Gastrocnemius medialis (tissue), 4 donors: ENCODE data around the gene TTYH3. TPM values are rescaled to one million over a fixed set of nuclear protein-coding genes. Genes with fewer than 3 reads are reported as not detected.
"Not testable (repeated sequence)": the region's sequence is repeated elsewhere in the genome, so short reads cannot be mapped to it uniquely, and the experiment has no call there.

ENCODE experiments used
- ATAC-seq, 2 donors: fragments of 150-250 bp; one replicate each; pipeline ENCODE4 v1.9.1; 2016
- DNase-seq, 2 donors: peaks; one replicate each; pipeline ENCODE4 v3.0.0-alpha.2; 2019
- H3K27ac ChIP-seq, 4 donors: fragments of 200-600 bp; sonication (generic); 1 replicate in 1 of 4; 2 replicates in 3 of 4; pipeline ENCODE4 v1.5.1; 2016 to 2018; ENCODE audit warnings: mild to moderate bottlenecking in 2 of 4, moderate library complexity in 1 of 4
- H3K27me3 ChIP-seq, 3 donors: fragments of 200-600 bp; sonication (generic) in 2 of 3; 1 replicate in 1 of 3; 2 replicates in 2 of 3; pipeline versions ENCODE4 v1.5.1 to v1.6.0; 2016 to 2019; ENCODE audit warnings: mild to moderate bottlenecking in 1 of 3, moderate library complexity in 1 of 3
- H3K36me3 ChIP-seq, 2 donors: fragments of 200-600 bp; sonication (generic) in 1 of 2; one replicate each; pipeline ENCODE4 v1.5.1; 2017 to 2018
- H3K4me1 ChIP-seq, 2 donors: fragments of 200-600 bp; sonication (generic) in 1 of 2; one replicate each; pipeline ENCODE4 v1.5.1; 2016 to 2017; ENCODE audit warnings: mild to moderate bottlenecking in 2 of 2
- H3K4me3 ChIP-seq, 4 donors: fragments of 200-600 bp; sonication (generic) in 3 of 4; 1 replicate in 1 of 4; 2 replicates in 3 of 4; pipeline ENCODE4 v1.5.1; 2016 to 2019; ENCODE audit warnings: mild to moderate bottlenecking in 2 of 4
- H3K9me3 ChIP-seq, 3 donors: fragments of 200-600 bp; sonication (generic) in 2 of 3; 1 replicate in 1 of 3; 2 replicates in 2 of 3; pipeline ENCODE4 v1.5.1; 2016 to 2019
- CTCF ChIP-seq, 5 experiments: fragments of 450-650 bp in 3 of 5; fragments of 200-600 bp in 2 of 5; sonication (generic) in 2 of 5; IDR thresholded peaks in 4 of 5; conservative IDR thresholded peaks in 1 of 5; 1 replicate in 4 of 5; 2 replicates in 1 of 5; pipeline ENCODE4 v1.5.1; 2016 to 2019; ENCODE audit warnings: antibody characterized with exemption in 5 of 5, mild to moderate bottlenecking in 3 of 5, moderate library complexity in 3 of 5
- POLR2A ChIP-seq, 2 donors: fragments of 450-650 bp; IDR thresholded peaks; one replicate each; pipeline ENCODE4 v1.6.1; 2017; ENCODE audit warnings: antibody characterized with exemption in 2 of 2, mild to moderate bottlenecking in 2 of 2, moderate library complexity in 2 of 2
- in situ Hi-C, 4 donors: fragments of 200-750 bp; cut with MboI; loops; one replicate each; pipeline versions ENCODE4 v1.15.0 to v1.8.0; 2017; ENCODE audit warnings: low sequenced_read_pairs in 4 of 4
- intact Hi-C: fragments of 100-400 bp; cut with DNase I; formaldehyde crosslinking; loops from one replicate; pipeline ENCODE4 v1.15.1; 2023; ENCODE audit warnings: low total_unique reads
- total RNA-seq, 4 donors: library from RNA; depleted of rRNA; stranded (reverse); fragments of >200 nt; gene quantifications; one replicate each; pipeline versions ENCODE4 v1.1.0 to v1.2.3, GENCODE V29; 2016

The TTYH3 gene
- total RNA-seq, 4 donors from 2014 or later = 2.9 to 14.8 (median 5.2) TPM

GRCh38 chr7:2586326-2587020 is 45.3 kb upstream of the TTYH3 start:
- TF ChIP-seq POLR2A (IDR thresholded peaks at IDR 0.05) (no peak), CTCF (IDR thresholded peaks at IDR 0.05 in 4 of 5, conservative IDR thresholded peaks at IDR 0.05 in 1 of 5) (no peak)
- no peak for DNase-seq
- Histone ChIP-seq H3K9me3 (no peaks in the 10 kb centered on the region), H3K27ac (no peak overlapping the region), H3K36me3 (peaks cover 0 to 21% of the 10 kb centered on the region in 2 donors), H3K4me1 (no peaks in the 10 kb centered on the region), H3K27me3 (no peaks in the 10 kb centered on the region), H3K4me3 (no peak overlapping the region)
- no peak for ATAC-seq
- in situ Hi-C loops (no loop called here), intact Hi-C loops (no loop called here)

- in situ Hi-C loops = no loop called here
Measured at GRCh38 chr7:2587134-2587533, 44.7 kb upstream of the TTYH3 start.

GRCh38 chr7:2587778-2588177 is 44.0 kb upstream of the TTYH3 start:
- no peak for TF ChIP-seq CTCF (IDR thresholded peaks at IDR 0.05 in 4 of 5, conservative IDR thresholded peaks at IDR 0.05 in 1 of 5)
- TF ChIP-seq POLR2A (IDR thresholded peaks at IDR 0.05) = no peak
- DNase-seq = no peak
- Histone ChIP-seq H3K9me3 (no peaks in the 10 kb centered on the region), H3K27me3 (no peaks in the 10 kb centered on the region), H3K4me3 (no peak overlapping the region), H3K4me1 (no peaks in the 10 kb centered on the region), H3K36me3 (peaks cover 0 to 22% of the 10 kb centered on the region in 2 donors), H3K27ac (no peak overlapping the region)
- in situ Hi-C loops (no loop called here), intact Hi-C loops (no loop called here)
- ATAC-seq = no peak

More at GRCh38 chr7:2587134-2587533, 44.7 kb upstream of the TTYH3 start:
- no peak overlapping the region for H3K4me3 ChIP-seq
- no peak for ATAC-seq
- no peak for DNase-seq
- H3K27me3 ChIP-seq = no peaks in the 10 kb centered on the region
- no peak for TF ChIP-seq POLR2A (IDR thresholded peaks at IDR 0.05)
- TF ChIP-seq CTCF (IDR thresholded peaks at IDR 0.05 in 4 of 5, conservative IDR thresholded peaks at IDR 0.05 in 1 of 5) = no peak
- H3K4me1 ChIP-seq = no peaks in the 10 kb centered on the region
- H3K36me3 ChIP-seq = peaks cover 0 to 21% of the 10 kb centered on the region in 2 donors
- H3K27ac ChIP-seq = no peak overlapping the region
- H3K9me3 ChIP-seq = no peaks in the 10 kb centered on the region
- intact Hi-C loops = no loop called here

GRCh38 chr7:2589341-2589740 is 42.4 kb upstream of the TTYH3 start:
- H3K27ac ChIP-seq = no peak overlapping the region
- H3K4me1 ChIP-seq = no peaks in the 10 kb centered on the region
- TF ChIP-seq POLR2A (IDR thresholded peaks at IDR 0.05) = no peak
- TF ChIP-seq CTCF (IDR thresholded peaks at IDR 0.05 in 4 of 5, conservative IDR thresholded peaks at IDR 0.05 in 1 of 5) = no peak
- no peaks in the 10 kb centered on the region for H3K9me3 ChIP-seq
- no peak for DNase-seq
- intact Hi-C loops (no loop called here), in situ Hi-C loops (no loop called here)
- H3K27me3 ChIP-seq = no peaks in the 10 kb centered on the region
- no peak overlapping the region for H3K4me3 ChIP-seq
- ATAC-seq = no peak
- peaks cover 0 to 30% of the 10 kb centered on the region in 2 donors for H3K36me3 ChIP-seq

- ATAC-seq, H3K4me3 ChIP-seq, intact Hi-C loops, DNase-seq, in situ Hi-C loops, H3K4me1 ChIP-seq, H3K27ac ChIP-seq, H3K9me3 ChIP-seq, H3K27me3 ChIP-seq: not testable (repeated sequence)
- H3K36me3 ChIP-seq = peaks cover 0 to 29% of the 10 kb centered on the region in 2 donors
Measured at GRCh38 chr7:2589941-2590340, 41.8 kb upstream of the TTYH3 start.
